Ramos (cell line): ENCODE measurements around the gene SMPD3.

ENCODE experiments used
- in situ Hi-C: fragments of 300-500 bp; cut with MboI; formaldehyde crosslinking; loops from one replicate; pipeline ENCODE4 v1.14.3; 2022; ENCODE audit warnings: low sequenced_read_pairs; ENCODE audit not compliant: unreplicated experiment

Gene SMPD3

GRCh38 chr16:68310437-68310773 is 137.9 kb downstream of the SMPD3 start:
- in situ Hi-C loops, result no loop called here

GRCh38 chr16:68309799-68310198 is 138.5 kb downstream of the SMPD3 start:
- in situ Hi-C loops, result no loop called here
